GM23248 (cell line): ENCODE data around the gene INTS2. TPM values are rescaled to one million over a fixed set of nuclear protein-coding genes. Genes with fewer than 3 reads are reported as not detected.

Experiments
- DNase-seq: peaks from one replicate; pipeline ENCODE4 v3.0.0-alpha.2; 2015
- H2AFZ ChIP-seq: fragments of 200-600 bp; sonication (generic); 2 replicates; pipeline ENCODE4 v1.6.1; 2016; ENCODE audit warnings: antibody characterized with exemption
- H3F3A ChIP-seq: fragments of 200-600 bp; sonication (generic); 2 replicates; pipeline ENCODE4 v1.6.1; 2016; ENCODE audit warnings: mild to moderate bottlenecking, antibody characterized with exemption, mixed run types; ENCODE audit not compliant: insufficient read depth
- H3K27ac ChIP-seq: fragments of 200-600 bp; sonication (generic); 2 replicates; pipeline ENCODE4 v1.5.1; 2016; ENCODE audit warnings: mild to moderate bottlenecking
- H3K27me3 ChIP-seq: fragments of 200-600 bp; sonication (generic); replicated peaks from 2 replicates; pipeline ENCODE4 v1.6.1; 2016; ENCODE audit warnings: mild to moderate bottlenecking; ENCODE audit not compliant: insufficient read depth
- H3K36me3 ChIP-seq: fragments of 200-600 bp; sonication (generic); 2 replicates; pipeline ENCODE4 v1.6.1; 2016; ENCODE audit warnings: low read depth, mild to moderate bottlenecking
- H3K4me1 ChIP-seq: fragments of 200-600 bp; sonication (generic); 2 replicates; pipeline ENCODE4 v1.6.1; 2016; ENCODE audit warnings: mild to moderate bottlenecking; ENCODE audit not compliant: insufficient read depth
- H3K4me2 ChIP-seq: fragments of 200-600 bp; sonication (generic); one replicate; pipeline ENCODE4 v1.6.1; 2016; ENCODE audit warnings: mild to moderate bottlenecking; ENCODE audit not compliant: unreplicated experiment
- H3K4me3 ChIP-seq: fragments of 200-600 bp; sonication (generic); 2 replicates; pipeline ENCODE4 v1.5.1; 2016; ENCODE audit warnings: mild to moderate bottlenecking
- H3K79me2 ChIP-seq: fragments of 200-600 bp; sonication (generic); 2 replicates; pipeline ENCODE4 v1.6.1; 2016; ENCODE audit warnings: mild to moderate bottlenecking; ENCODE audit not compliant: insufficient read depth
- H3K9ac ChIP-seq: fragments of 200-600 bp; sonication (generic); 2 replicates; pipeline ENCODE4 v1.6.1; 2016; ENCODE audit warnings: mild to moderate bottlenecking
- H3K9me2 ChIP-seq: fragments of 200-600 bp; sonication (generic); 2 replicates; pipeline ENCODE4 v1.6.1; 2016; ENCODE audit warnings: mixed run types, mild to moderate bottlenecking, moderate library complexity; ENCODE audit not compliant: insufficient read depth
- H3K9me3 ChIP-seq: fragments of 200-600 bp; sonication (generic); one replicate; pipeline ENCODE4 v1.6.1; 2017; ENCODE audit warnings: low read depth
- H4K20me1 ChIP-seq: fragments of 200-600 bp; sonication (generic); 2 replicates; pipeline ENCODE4 v1.6.0; 2016; ENCODE audit not compliant: insufficient read depth
- EZH2 ChIP-seq: fragments of 200-600 bp; sonication (generic); IDR thresholded peaks from 2 replicates; pipeline ENCODE4 v1.6.1; 2018; ENCODE audit warnings: antibody characterized with exemption, mild to moderate bottlenecking; ENCODE audit not compliant: insufficient read depth, poor library complexity, severe bottlenecking
- EZH2phosphoT487 ChIP-seq: fragments of 200-600 bp; sonication (generic); IDR thresholded peaks from 2 replicates; pipeline ENCODE4 v1.6.1; 2018; ENCODE audit warnings: antibody characterized with exemption, moderate library complexity, mild to moderate bottlenecking, low read depth; ENCODE audit not compliant: insufficient read depth
- WGBS, 2 experiments: methylation state at CpG; one replicate each; pipeline ENCODE4 v1.1.6; 2015 to 2017; ENCODE audit warnings: low lambda C conversion rate in 2 of 2, low coverage in 1 of 2; ENCODE audit errors: missing lambda C conversion rate in 2 of 2; 5-methylcytosine and 5-hydroxymethylcytosine counted together
- in situ Hi-C: fragments of 300-500 bp; cut with MboI; formaldehyde crosslinking; loops from 2 replicates; pipeline ENCODE4 v1.15.0; 2020
- polyA plus RNA-seq: library from polyadenylated mRNA; unstranded; fragments of >200 nt; fragmentation: Nextera tagmentation; extraction: Ambion mirVana; gene quantifications from 2 replicates; pipeline ENCODE4 v1.2.1, GENCODE V29; 2016
- total RNA-seq: library from RNA; depleted of rRNA; stranded (reverse); fragments of >200 nt; shearing (Covaris generic); gene quantifications from 2 replicates; pipeline ENCODE4 v1.2.3, GENCODE V29; 2014; rRNA removed

Gene INTS2
- 7.8 and 10.5 TPM in 2 replicates for total RNA-seq
- 2.9 and 3.2 TPM in 2 replicates for polyA plus RNA-seq

- WGBS, 2 experiments: 1 to 3% methylated on average over 58 of the region's 58 CpGs
These were observed at the start of gene INTS2 for GRCh38 chr17:61927208-61928100. Gene INTS2, minus strand, starts transcription at chr17:61927982. Its CDS starts 1,338 bp downstream, at chr17:61926644.

GRCh38 chr17:61974115-61974514 is 46.3 kb upstream of the INTS2 start:
- WGBS, 2 experiments: 97 to 98% methylated on average over 7 of the region's 7 CpGs
- Histone ChIP-seq H3K9me3 (no peaks in the 10 kb centered on the region), H3K4me1 (no peaks in the 10 kb centered on the region), H3K36me3 (peaks cover 32% of the 10 kb centered on the region), H3K27me3 (no peaks in the 10 kb centered on the region), H2AFZ (no peak overlapping the region), H3K4me3 (no peak overlapping the region), H3K9ac (no peak overlapping the region), H3K79me2 (peaks cover 79% of the 10 kb centered on the region), H3K27ac (no peak overlapping the region), H3K4me2 (no peak overlapping the region), H4K20me1 (0 out of 2 replicates have a peak, but pooled peaks cover 5% of the 10 kb centered on the region), H3F3A (no peaks in the 10 kb centered on the region), H3K9me2 (no peaks in the 10 kb centered on the region)
- in situ Hi-C loops: no loop called here
- no peak for DNase-seq
- TF ChIP-seq EZH2: no peak
- TF ChIP-seq EZH2phosphoT487: no peak

More at GRCh38 chr17:61927208-61928100, at the start of gene INTS2:
- H3F3A ChIP-seq: peaks cover 21% of the 10 kb centered on the region
- peaks cover 27% of the 10 kb centered on the region for H3K79me2 ChIP-seq
- H3K4me1 ChIP-seq: peaks cover 13% of the 10 kb centered on the region
- peak within 1 kb of the TSS; percentile 89 for H3K27ac ChIP-seq
- in situ Hi-C loops: no loop called here
- peaks cover 12% of the 10 kb centered on the region; the same call in 1 of the 2 replicates for H3K36me3 ChIP-seq
- no peaks in the 10 kb centered on the region for H3K9me2 ChIP-seq
- peak; percentile 96 for DNase-seq
- TF ChIP-seq EZH2phosphoT487: no peak
- no peak for TF ChIP-seq EZH2
- peak within 1 kb of the TSS; percentile 94 for H3K4me2 ChIP-seq
- peak within 1 kb of the TSS; percentile 96 for H3K9ac ChIP-seq
- H4K20me1 ChIP-seq: no peaks in the 10 kb centered on the region
- H2AFZ ChIP-seq: peak within 1 kb of the TSS; percentile 91
- peak within 1 kb of the TSS; percentile 83 for H3K4me3 ChIP-seq
- no peaks in the 10 kb centered on the region for H3K9me3 ChIP-seq
- no peaks in the 10 kb centered on the region for H3K27me3 ChIP-seq

GRCh38 chr17:61972311-61972710 is 44.5 kb upstream of the INTS2 start:
- H3K9me2 ChIP-seq: no peaks in the 10 kb centered on the region
- no peak overlapping the region for H3K27ac ChIP-seq
- H3K4me2 ChIP-seq: no peak overlapping the region
- in situ Hi-C loops: no loop called here
- no peaks in the 10 kb centered on the region for H3K9me3 ChIP-seq
- H3K36me3 ChIP-seq: peaks cover 31% of the 10 kb centered on the region
- no peak for DNase-seq
- 0 out of 2 replicates have a peak, but pooled peaks cover 5% of the 10 kb centered on the region for H4K20me1 ChIP-seq
- no peak overlapping the region for H3K9ac ChIP-seq
- 0 out of 2 replicates have a peak, but pooled peaks cover 6% of the 10 kb centered on the region for H3F3A ChIP-seq
- peaks cover 61% of the 10 kb centered on the region for H3K79me2 ChIP-seq
- no peak overlapping the region for H3K4me3 ChIP-seq
- no peak overlapping the region for H2AFZ ChIP-seq
- H3K27me3 ChIP-seq: no peaks in the 10 kb centered on the region
- H3K4me1 ChIP-seq: no peaks in the 10 kb centered on the region
- no peak for TF ChIP-seq EZH2
- no peak for TF ChIP-seq EZH2phosphoT487

GRCh38 chr17:61970030-61970429 is 42.2 kb upstream of the INTS2 start:
- DNase-seq: no peak
- H3F3A ChIP-seq: 0 out of 2 replicates have a peak, but pooled peaks cover 6% of the 10 kb centered on the region
- peaks cover 40% of the 10 kb centered on the region for H3K36me3 ChIP-seq
- no peaks in the 10 kb centered on the region for H3K4me1 ChIP-seq
- H2AFZ ChIP-seq: no peak overlapping the region
- peaks cover 44% of the 10 kb centered on the region for H3K79me2 ChIP-seq
- no peaks in the 10 kb centered on the region for H4K20me1 ChIP-seq
- no peak for TF ChIP-seq EZH2phosphoT487
- TF ChIP-seq EZH2: no peak
- no peaks in the 10 kb centered on the region for H3K9me2 ChIP-seq
- in situ Hi-C loops: no loop called here
- H3K9ac ChIP-seq: no peak overlapping the region
- no peak overlapping the region for H3K27ac ChIP-seq
- H3K4me3 ChIP-seq: no peak overlapping the region
- H3K27me3 ChIP-seq: no peaks in the 10 kb centered on the region
- H3K4me2 ChIP-seq: no peak overlapping the region
- WGBS, 2 experiments: 96 to 100% methylated on average over 1 of the region's 1 CpG
- no peaks in the 10 kb centered on the region for H3K9me3 ChIP-seq
